Stimulated activated CD4-positive, alpha-beta T cell treated with anti-CD3 and anti-CD28 coated beads, Interleukin-15, amount 100 ng/mL, for 24 hours (primary cell): ENCODE data around the gene SPPL3.
"Not testable (repeated sequence)": the region's sequence is repeated elsewhere in the genome, so short reads cannot be mapped to it uniquely, and the experiment has no call there.

Source experiments
- DNase-seq: peaks from one replicate; pipeline ENCODE4 v3.0.0-alpha.2; 2020

The SPPL3 gene

DNA sequence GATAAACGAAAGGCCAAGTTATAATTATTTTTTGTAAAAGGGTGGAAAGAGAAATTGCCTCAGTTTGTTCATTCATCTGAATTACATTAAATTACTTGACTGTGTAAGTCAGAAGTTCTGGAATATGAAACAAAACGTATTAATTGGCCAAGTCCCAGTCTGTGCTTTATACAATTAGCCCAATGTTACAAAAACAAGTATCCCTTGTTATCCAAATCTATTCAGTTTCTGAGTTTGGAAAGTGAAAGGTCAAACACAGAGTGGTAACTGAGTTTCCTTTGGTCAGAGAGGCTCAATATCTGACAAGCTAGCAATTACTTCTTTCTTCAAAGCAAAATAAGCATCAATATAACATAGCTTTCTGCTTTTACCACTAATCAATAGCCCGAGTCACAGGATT is 62.6 kb downstream of the SPPL3 start:
- no peak for DNase-seq

DNA sequence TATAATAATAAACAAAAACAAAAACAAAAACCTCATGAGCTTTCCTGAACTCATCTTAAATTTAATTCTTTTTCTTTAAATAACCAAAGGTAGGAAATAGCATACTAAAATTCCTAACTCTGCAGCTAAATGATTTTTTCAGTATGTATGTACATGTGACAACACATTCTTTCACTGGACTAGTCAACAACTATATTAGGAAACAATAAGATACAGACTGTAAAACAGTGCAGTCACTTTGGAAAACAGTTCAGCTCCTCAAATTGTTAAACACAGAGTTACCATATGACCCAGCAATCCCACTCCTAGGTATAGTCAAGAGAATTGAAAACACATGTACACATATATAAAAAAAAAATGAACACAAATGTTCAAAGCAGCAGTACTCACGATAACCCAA is 64.7 kb downstream of the SPPL3 start:
- no peak for DNase-seq

DNA sequence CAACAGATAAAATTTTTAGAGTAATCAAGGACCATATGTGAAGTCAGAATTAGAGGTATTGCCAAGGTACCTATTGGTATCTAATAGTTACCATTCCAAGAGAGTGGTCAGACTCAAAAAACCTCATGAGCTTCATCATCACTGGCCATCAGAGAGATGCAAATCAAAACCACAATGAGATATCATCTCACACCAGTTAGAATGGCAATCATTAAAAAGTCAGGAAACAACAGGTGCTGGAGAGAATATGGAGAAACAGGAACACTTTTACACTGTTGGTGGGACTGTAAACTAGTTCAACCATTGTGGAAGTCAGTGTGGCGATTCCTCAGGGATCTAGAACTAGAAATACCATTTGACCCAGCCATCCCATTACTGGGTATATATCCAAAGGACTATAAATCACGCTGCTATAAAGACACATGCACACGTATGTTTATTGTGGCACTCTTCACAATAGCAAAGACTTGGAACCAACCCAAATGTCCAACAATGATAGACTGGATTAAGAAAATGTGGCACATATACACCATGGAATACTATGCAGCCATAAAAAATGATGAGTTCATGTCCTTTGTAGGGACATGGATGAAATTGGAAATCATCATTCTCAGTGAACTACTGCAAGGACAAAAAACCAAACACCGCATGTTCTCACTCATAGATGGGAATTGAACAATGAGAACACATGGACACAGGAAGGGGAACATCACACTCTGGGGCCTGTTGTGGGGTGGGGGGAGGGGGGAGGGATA is 65.4 kb downstream of the SPPL3 start:
- not testable (repeated sequence) for DNase-seq

DNA sequence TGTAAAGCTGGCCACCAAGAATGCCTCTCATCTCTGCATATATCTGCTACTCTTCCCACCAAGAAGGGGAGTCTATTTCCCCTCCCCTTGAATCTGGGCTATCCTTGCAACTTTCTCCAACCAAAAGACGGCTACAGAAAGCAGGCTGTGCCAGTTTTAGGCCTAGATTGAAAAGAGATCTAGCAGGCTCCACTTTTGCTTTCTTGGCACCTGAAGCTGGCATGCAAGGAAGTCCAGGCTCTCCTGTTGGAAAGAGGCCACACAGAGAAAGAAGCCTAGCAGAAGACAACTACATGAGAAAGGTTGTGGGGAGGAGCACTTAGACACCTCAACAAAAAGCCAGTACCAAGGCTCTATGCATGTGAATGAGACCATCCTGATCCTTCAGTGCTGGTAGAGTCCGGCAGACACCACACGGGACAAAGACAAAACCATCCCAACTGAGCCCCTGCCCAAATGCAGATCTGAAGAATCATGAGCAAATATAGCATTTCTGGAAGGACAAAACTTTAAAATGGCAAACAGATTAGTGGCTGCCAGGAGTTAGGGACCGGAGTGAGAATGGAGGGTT is 68.0 kb downstream of the SPPL3 start:
- no peak for DNase-seq

DNA sequence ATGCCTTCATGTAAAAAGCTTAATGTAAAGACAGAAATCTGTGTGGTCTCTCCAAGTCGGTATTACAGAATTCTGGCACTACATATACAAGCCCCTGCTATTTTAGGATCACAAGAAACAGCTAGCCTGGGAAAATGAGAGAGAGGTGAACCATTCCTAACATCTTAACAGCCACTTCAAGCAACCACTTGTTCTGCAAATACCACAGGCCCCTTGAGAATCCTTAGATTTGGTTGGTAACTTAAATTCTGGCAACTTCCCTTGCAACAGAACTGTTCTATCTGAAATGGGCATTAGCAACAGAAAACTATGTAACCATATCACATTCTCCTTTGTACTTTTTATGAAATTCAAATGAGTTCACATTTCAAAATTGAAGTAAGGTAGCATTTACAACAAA is 68.5 kb downstream of the SPPL3 start:
- DNase-seq, result no peak

DNA sequence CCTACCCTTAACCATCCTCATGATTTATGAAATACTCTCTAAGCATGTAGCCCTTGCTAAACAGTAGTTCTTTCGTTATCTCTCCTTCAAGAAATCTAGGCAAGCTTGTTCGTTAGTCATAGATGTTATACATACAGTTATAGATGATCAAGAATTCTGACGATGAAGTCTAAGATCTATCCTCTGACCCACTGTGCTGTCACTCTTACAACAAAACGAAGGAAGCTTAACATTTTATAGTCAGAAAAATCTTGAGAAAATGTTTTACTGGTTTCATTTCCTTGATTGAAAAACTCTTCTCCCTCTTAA is 68.9 kb downstream of the SPPL3 start:
- DNase-seq, result no peak

DNA sequence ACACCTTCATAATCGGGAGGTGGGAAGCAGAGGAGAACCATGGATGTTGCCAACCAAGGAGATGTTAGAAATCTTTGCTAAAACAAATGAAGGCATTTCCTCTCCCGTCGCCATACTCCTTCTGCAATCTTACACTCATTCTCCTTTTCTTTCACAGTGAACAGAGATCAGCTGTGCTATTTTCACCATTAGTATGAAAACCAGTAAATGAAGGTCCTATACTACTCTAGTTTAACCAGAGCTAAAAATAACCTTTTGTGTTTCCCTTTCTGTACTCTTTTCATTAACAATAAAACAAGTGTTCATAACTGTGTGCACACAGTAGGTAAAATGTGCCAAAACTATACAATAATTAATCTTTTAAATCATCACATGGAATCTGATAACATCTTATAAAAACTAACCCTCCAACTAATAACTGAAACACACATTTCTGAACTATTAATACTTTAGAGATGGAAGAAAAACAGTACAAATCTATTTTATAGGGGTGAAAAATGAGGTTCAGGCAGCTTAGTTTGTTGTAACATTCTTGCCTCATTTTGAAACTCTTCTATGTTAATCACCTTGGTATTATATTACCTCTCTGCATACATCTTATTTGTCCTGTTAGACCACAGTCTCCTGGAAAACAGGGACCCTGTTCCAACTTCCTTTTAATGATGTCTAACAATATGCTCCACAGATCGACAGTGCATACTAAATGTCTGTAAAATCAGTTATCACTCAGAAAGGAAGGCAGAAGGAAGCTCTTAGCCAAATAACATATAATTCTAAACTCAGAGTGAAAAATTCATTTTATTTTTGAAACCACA is 69.5 kb downstream of the SPPL3 start:
- no peak for DNase-seq

DNA sequence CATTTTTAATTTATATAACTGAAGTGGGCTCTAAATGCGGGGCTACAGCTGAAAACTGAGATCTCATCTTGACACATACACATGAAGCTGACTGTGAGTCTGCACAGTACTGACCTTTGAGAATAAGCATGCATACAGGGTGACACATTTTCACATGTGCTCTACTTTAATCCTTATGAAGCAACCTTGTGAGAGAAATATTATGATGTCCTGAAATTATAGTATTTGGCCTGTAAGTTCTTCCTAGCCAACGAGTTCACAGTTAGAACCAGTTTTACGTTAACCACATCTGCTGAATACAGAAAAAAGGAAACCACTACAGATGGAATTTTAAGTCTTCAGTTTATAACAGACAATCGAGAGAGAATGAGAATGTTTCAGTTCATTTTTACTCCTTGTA is 70.3 kb downstream of the SPPL3 start:
- DNase-seq, result no peak

DNA sequence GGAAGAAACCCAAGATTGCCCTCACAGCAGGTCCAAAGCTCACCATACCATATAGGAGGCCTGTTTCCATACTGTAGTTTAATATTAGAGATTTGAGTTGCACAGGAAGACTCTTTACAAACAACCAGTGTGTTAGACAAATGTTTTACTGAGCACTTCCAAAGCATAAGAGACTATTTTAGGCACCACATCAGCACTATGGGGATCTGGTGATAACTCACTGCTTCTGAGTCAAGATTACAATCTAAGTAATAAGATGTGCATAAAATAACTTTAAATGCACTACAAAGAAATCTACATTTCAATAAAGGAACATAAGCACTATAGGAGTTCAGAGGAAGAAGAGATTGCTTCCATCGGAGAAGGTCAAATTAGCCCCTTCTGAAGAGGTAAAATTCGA is 71.4 kb downstream of the SPPL3 start:
- DNase-seq, result no peak

DNA sequence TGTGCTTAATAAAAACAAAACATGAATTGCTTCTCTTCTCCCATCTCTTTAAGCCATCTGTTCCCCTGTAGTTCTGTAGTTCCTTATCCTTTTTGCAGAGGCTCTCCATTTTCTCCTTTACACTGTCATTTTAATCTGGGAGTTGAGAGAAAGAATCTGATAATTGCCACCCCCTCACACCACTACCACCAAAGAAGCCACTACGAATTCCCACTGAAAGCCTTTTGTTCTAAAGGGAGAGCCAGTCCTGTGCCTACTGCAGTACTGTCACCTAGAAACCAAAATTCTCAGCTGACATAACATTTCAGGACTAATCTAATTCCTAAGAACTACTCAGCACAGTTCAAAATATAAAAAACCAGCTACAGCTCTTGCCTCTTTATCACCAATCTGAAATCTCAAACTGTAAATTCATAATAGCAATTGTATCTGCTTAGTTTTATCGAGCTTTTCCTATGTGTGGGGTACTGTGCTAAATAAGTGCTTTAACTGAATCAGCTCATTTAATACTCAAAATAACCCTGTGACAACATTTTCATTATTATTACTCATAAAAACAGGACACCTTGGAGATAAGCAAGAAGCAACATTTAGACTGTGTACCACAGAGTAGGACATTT is 72.4 kb downstream of the SPPL3 start:
- no peak for DNase-seq

DNA sequence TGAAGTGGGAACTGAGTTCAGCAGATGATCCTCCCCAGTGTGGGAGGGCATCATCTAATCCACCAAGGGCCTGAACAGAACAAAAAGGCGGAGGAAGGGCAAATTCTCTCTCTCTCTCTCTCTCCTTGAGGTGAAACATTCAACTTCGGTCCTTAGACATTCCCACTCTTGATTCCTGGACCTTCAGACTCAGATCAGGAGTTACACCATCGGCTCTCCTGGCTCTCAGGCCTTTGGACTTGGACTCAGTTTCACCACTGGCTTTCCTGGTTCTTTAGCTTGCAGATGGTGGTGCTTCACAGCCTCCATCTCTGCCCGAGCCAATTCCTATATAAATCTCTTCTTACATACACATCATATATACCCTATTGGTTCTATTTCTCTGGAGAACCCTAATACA is 73.2 kb downstream of the SPPL3 start:
- no peak for DNase-seq

DNA sequence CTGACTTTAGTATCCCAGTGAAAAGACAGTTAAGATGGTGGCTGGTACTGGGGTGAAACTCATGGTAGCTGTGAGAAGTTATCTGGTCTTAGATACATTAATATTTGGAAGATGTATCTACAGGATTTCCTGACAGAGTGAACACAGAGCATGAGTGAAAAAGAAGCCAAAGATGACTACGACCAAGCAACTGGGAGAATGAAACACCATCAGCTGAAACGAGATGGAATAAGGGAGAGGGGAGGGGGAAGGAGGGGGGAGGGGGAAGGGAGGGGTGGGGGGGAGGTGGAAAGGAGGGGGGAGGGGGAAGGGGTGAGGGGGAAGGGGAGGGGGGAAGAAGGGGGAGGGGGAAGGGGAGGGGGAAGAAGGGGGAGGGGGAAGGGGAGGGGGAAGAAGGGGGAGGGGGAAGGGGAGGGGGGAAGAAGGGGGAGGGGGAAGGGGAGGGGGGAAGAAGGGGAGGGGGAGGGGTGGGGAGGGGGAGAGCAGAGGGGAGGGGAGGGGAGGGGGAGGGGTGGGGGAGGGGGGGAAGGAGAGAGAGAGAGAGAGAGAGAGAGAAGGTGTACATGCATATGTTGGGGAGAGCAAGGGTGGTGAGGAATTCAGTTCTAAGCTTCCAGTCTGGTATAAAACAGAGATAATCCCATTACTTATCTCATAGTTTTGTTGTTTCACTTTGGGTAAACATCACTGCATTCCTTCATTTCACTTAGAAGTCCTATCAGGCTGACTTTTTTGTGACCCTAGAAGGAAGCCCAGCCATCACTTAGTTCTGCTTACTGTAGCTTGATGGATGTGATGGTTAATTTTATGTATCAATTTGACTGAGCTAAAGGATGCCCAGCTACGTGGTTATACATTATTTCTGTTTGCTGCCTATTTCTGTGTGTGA is 73.9 kb downstream of the SPPL3 start:
- DNase-seq, result no peak

DNA sequence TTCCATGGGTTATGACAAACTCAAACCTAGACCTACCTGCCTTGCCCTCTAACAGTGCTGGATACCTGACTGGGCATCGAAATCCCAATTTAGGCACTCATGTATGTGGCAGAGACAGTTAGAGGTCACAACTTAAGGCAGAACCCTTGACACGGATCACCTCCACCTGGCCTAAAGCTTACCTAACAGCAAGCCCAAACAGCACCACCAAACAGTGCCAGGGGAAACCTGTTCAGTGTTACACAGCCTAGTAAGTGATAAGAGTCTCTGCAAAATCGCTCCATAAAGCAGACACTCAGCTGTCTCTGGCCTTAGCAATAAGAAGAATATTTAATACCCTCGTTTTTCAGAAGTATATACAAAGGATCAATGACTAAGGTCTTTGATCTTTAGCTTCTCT is 77.8 kb downstream of the SPPL3 start:
- DNase-seq, result no peak

DNA sequence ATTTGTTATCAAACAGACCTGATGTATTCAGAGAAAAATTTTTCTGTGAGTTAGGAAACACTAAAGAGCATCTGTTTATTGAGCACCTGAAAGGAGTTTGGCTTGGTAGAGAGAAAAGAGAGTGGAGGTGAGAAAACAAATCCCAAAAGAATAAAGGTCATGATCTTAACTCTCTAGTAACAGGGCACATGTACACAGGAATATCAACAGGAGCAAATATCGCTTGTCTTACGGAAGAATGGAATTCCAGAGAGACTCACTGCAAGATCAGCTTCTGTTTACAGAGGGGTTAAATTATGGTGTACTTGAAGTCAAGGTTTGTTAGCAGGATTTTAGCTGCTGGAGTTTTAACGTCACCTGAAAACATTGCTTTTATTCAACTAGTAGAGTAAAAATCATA is 78.8 kb downstream of the SPPL3 start:
- no peak for DNase-seq

DNA sequence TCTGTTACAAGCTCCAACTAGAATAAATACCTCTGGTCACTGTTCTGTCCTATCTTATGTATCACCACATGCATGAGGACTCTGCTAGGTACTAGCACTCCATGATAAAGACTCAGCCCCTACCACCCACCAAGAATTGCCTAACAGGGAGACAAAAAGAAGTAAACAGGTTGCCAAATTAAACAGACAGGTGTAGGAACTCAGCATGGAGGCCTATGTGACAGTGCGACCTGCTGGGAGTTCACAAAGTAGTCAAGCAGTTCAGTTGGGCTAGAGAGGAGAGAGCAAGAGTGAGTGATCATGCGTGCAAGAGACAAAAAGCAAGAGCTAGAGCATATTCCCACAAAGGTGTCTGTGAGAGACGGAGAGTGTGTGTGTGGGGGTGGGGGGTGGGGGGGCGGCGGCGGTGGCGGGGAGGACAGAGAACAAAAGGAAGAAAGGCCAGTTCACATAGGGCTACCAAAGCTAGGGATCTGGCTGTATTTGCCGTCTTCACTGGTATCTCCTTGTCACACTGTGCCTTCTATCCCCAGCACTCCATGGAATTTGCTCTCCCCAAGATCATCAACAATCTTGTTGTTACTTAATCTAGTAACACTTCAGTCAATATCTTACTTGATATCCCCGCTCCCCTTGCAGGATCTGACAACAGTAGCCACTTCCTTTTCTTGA is 81.2 kb downstream of the SPPL3 start:
- no peak for DNase-seq

DNA sequence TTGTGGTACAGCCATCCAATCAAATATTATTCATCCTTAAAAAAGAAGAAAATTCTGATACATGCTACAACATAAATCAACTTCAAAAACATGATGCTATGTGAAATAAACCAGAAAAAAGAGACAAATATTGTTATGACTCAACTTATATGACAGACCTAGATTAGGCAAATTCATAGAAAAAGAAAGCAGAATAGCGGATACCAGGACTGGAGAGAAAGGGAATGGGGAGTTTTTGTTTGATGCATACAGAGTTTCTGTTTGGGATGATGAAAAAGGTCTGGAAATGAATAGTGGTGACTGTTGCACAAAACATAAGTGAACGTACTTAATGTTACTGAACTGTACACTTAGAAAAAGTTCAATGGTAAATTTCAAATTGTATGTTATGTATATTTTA is 82.3 kb downstream of the SPPL3 start:
- DNase-seq, result no peak

DNA sequence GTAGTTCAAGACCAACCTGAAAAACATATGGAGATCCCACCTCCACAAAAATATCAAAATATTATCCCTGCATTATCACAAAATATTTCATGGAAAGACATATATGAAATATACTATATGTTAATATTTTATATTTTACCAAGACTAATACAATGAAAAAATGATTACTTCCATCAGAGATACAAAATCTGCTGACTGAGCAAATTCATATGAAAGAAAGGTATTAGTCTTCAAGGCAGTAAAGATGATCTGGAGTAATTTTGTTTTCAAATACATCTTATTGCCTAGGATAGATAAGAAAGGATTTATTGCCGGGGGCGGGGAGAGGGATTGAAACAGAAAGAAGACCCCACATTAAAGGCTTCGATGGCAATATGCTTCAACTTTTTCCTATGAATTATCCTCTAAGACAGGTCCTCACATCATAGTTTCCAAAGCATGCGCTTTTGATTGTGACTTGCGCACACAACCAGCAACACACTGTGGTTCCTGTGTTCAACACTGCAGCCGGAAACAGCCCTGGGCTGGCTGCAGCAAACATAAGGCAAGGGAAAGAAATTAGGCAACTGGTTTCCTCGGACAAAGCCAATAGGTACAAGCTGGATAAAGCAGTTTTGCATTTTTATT is 83.2 kb downstream of the SPPL3 start:
- DNase-seq, result peak; percentile 75

DNA sequence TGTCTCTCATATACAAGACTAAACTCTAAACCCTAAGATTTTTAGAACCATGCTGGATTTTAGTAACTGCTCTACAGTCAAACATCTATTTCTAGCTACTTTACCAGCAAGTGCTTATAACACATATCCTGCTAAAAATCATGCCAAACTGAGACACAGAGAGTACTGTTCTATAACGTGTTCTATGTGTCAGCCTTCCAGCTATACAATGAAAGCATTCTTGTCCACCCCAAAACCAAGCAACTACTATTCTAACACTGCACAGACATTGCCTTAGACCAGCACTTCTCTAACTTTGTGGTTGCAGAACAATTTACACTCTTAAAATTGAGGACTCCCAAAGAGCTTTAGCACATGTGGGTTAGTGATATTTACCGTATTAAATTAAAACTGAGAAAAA is 85.7 kb downstream of the SPPL3 start:
- DNase-seq, result no peak

DNA sequence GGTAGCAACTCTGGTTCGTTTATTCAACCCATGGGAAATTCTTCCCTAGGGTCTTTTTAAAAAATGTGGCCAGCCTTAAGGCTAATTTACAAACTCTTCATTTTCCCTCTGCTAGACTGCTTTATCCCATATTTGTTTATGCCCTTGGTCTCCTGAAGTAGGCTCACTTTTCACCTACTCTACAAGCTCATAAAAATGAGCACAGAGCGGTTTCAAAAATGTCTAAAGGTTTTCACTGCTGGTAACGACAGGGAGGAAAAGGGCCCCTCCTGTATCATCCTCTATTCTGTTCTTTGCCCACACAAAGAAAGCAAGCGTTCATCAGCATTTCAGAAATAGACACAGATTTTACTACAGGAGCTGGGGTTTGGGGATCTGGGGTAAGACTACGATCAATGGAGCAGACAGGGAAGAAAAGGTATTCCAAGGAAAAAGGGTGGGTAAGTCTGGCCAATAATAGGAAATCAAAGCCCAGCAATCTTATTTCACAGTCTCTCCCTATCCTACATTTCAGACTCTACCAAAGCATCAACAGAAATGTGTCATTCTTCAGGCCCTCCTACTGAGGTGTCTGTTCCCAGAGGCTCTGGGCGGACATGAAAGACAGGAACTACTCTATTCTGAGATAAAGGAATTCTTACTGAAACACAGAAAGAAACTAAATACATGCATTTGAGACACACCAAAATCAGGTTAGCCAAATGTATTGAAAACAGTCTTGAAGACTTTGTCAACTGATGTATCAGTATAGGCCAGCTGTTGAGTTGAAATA is 86.4 kb downstream of the SPPL3 start:
- DNase-seq, result no peak

DNA sequence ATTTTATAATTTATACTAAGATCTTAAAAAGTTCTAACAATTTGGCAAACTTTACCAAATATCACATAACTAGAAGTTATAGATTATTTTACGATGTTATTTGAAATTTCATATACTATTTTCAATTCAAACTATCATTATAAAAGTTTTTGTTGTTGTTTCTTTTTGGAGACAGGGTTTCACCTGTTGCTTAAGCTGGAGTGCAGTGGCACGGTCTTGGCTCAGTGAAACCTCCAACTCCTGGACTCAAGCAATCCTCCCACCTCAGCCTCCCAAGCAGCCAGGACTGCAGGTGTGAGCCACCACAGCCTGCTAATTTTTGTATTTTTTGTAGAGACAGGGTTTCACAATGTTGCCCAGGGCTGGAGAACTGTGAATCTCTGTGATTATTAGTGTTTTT is 87.8 kb downstream of the SPPL3 start:
- no peak for DNase-seq

DNA sequence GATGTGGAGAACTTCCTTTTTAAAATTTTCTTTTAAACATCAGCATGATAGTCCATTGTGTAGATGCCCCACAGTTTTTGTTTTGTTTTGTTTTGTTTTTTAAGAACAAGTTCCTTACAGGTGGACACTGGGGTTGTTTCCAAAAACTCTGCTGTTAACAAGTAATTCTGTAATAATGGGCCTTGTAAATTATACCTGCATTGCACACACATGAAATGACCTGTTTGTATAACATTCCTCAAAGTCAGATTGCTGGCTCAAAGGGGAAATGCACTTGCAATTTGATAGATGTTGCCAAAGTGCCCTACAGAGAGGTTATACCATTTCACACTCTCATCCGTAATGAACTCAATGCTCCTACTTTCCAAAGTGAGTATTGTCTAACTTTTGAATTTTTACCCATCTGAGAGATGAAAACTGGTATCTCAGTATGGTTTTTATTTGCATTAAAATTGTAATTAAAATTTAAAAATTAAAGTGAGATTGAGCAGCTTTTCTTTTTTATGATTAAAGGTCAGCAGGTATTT is 89.2 kb downstream of the SPPL3 start:
- no peak for DNase-seq
